GM12864 (cell line): ENCODE data around the gene MVB12B.

Source experiments
- DNase-seq: peaks from one replicate; pipeline ENCODE4 v3.0.0-alpha.2; 2011; ENCODE audit warnings: low read depth
- H3K4me3 ChIP-seq: 2 replicates; pipeline ENCODE4 v1.5.1; 2011; ENCODE audit warnings: mild to moderate bottlenecking, low read depth, low read length, control low read depth
- CTCF ChIP-seq: IDR thresholded peaks from 2 replicates; pipeline ENCODE4 v1.5.1; 2011; ENCODE audit warnings: low read depth, mild to moderate bottlenecking, moderate library complexity, low read length, control low read depth, inconsistent platforms; ENCODE audit errors: missing control alignments

Gene MVB12B

DNA sequence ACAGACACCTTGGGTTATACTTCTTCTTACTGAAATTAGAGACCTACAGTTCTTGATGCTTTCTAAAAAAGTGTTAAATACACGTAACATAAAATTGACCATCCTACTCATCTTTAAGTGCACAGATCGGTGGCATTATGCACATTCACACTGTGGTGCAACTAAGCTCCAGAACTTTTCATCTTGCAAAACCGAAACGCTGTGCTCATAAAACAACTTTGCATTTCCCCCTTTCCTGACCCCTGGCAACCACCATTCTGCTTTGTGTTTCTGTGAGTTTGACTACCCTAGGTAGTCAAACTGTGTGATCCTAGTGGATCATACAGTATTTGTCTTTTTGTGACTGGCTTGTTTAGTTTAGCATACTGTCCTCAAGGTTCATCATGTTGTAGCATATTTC is 3.9 kb downstream of the MVB12B start:
- DNase-seq: no peak

DNA sequence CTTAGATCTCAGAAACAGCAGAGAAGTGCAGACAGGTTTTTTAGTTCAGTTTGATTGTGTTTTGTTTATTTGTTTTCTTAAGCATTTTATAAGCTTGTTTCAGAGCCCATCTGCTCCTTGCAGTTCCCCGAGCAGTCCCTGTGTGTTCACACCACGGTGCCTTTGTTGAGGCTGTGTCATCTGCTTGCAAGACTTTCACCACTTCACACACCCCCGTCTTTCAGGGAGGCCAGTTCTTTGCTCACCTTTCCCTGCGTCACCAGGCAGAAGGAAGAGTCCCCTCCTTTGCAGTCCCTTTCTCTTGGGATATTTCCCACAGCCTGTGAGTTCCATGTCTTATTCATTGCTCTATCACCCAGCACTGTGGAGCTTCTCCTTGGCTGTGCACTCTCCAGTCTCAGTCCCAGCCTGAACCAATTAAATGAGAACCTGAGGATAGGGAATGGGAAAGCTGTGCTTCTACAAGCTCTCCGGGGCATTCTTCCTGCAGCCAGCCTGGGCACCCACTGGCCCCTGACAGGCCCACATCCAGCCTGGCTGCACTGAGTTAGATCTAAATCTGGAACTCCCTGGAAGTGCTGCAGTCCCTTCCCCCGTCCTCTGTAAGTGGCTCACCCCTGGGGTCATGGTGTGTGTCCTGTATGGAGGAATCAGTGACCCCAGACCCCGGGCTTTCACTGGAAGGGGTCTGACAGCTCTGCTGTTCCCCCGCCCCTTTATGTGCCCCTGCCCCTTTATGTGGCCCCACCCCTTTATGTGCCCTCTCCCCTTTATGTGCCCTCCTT is 5.5 kb downstream of the MVB12B start:
- DNase-seq: no peak
- no peak for TF ChIP-seq CTCF
- H3K4me3 ChIP-seq: no peak overlapping the region

More for the DNA sequence above, 3.9 kb downstream of the MVB12B start:
- H3K4me3 ChIP-seq: no peak overlapping the region
- TF ChIP-seq CTCF: no peak

DNA sequence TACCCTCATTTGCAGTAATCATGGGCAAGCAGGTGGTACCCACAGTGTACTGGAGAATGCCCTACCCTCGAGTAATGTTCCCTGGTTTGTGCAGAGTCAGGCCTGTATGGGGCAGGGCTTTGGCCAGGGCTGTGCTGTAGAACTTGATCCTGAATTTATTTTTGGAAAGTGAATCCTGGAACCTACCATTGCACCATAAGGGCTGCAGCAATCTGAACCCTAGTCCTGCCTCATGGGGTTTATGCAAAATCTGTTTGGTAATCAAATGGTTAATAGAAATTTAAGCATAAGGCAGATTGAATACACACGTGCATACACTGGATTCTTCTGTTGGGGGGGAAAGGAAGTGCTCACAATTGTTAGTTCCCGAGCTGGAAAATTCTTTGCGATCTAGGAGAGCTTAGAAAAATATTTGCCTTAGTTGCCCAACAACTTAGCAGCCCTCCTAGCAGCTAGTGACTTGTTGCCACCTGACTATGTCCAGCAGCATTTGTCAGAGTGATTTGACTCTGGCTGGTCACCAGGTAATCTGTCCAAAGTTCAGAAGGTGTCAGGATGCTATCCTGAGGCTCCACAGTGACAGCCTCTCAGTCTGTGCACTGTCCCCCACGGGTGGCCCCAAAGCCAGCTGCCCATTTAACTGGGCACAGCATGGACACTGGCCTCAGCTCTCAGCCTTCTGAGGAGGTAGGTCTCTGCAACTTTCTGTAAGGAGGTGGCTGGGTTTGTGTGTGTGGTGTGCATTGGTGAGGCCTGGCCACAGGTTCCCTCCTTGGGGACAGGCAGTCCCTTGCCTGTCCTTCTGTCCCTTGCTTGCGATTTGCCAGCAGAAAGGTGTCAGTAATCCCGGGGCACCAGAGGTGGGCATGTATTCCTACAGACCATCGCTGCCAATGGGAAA is 8.3 kb downstream of the MVB12B start:
- H3K4me3 ChIP-seq: no peak overlapping the region
- no peak for TF ChIP-seq CTCF
- DNase-seq: no peak

DNA sequence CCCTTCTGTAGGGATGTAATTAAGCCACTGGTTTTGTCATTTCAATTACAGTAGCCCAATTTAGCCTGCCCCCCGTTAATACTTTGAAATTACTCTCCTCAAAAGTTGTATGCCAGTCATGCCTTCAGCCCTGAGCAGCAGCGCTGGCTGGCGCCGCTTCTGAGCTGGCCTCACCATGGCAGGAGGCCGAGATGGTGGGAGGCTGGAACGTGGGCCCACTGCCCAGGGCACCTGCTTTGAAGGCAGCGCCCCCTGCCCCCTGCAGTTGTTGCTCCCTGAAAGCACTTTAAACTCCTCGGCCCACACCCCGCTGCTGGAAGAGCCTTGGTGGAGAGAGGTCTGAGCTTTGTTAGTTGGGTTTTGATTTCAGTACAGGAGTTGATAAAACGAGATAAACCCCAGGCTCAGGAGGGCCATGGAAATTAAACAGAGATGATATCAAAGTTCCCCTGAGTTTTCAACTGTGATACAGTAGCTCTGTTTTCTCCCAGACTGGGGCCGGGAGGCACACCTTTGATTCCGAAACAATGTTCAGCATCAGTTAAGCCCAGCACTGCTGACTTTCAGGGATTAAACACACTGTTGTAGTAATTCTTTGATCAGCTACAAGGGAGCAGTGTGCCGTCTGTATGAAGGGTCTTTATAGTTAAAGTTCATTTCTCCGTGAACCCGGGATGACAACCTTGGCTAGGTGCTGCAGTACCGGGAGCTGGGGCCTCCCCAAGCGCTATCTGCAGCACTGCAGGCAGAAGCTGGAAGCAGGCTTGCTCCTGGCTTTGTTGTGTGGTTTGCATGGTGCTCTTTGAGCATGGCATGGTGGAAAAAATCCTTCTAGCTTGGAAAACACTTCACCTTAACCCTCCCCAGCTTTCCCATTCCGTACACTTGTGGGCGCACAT is 9.5 kb downstream of the MVB12B start:
- H3K4me3 ChIP-seq: no peak overlapping the region
- no peak for TF ChIP-seq CTCF
- no peak for DNase-seq

GRCh38 chr9:126336736-126337325 is 10.2 kb downstream of the MVB12B start:
- no peak for TF ChIP-seq CTCF
- no peak for DNase-seq
- no peak overlapping the region for H3K4me3 ChIP-seq

DNA sequence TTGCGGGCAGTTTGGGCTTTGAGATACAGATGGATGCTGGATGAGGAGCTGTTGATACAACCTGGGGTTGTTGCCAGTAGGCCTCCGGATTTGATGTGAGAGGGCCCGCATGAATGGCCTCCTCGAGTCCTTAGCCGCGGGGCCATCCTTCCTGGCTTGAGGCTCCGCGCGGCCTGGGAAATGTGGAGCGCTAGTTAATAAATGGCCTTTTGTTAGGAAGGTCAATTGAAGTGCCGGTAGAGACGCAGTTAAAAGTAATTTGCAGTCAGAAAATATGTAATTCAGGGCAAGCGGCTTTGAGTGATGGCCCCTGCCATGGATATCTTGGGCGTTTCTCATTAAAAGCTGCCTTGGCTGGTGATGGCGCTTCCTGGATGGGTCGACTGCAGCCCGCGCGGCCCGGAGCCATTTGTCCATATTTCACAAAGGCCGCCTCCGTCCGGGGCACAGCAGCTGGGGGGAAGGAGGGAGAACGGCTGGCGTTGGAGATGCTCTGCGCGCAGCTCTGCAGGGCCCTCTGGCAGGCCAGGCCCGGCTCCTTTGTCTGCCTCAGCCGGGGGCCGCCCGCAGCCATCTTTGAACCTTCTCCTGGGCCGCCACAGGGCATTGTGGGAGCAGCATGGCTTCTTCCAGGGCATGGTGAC is 11.2 kb downstream of the MVB12B start:
- no peak for TF ChIP-seq CTCF
- no peak overlapping the region for H3K4me3 ChIP-seq
- no peak for DNase-seq
